GM18499 (cell line): ENCODE measurements around the gene NSF.
"Not testable (repeated sequence)": the region's sequence is repeated elsewhere in the genome, so short reads cannot be mapped to it uniquely, and the experiment has no call there.

ENCODE experiments used
- ATAC-seq: cut with Tn5 transposase; IDR thresholded peaks from one replicate; pipeline ENCODE4 v1.9.1; 2021; ENCODE audit warnings: moderate number of reproducible peaks; ENCODE audit not compliant: insufficient read depth, unreplicated experiment

Gene NSF

GRCh38 chr17:46627452-46627851 lies 37.0 kb downstream of the NSF start:
- not testable (repeated sequence) for ATAC-seq

GRCh38 chr17:46628753-46629436 lies 38.4 kb downstream of the NSF start:
- ATAC-seq, result not testable (repeated sequence)

- ATAC-seq, result not testable (repeated sequence)
Measured at GRCh38 chr17:46632146-46632545, 41.7 kb downstream of the NSF start.

- not testable (repeated sequence) for ATAC-seq
Measured at GRCh38 chr17:46634844-46635243, 44.4 kb downstream of the NSF start.

- ATAC-seq, result not testable (repeated sequence)
Measured at GRCh38 chr17:46641861-46642656, 51.6 kb downstream of the NSF start.

- not testable (repeated sequence) for ATAC-seq
Measured at GRCh38 chr17:46647251-46647650, 56.8 kb downstream of the NSF start.

GRCh38 chr17:46647688-46648278 lies 57.3 kb downstream of the NSF start:
- ATAC-seq, result not testable (repeated sequence)

- ATAC-seq, result not testable (repeated sequence)
Measured at GRCh38 chr17:46649246-46649645, 58.8 kb downstream of the NSF start.

GRCh38 chr17:46652024-46652643 lies 61.7 kb downstream of the NSF start:
- ATAC-seq, result not testable (repeated sequence)

- ATAC-seq, result not testable (repeated sequence)
Measured at GRCh38 chr17:46658235-46658634, 67.8 kb downstream of the NSF start.

GRCh38 chr17:46659702-46660101 lies 69.2 kb downstream of the NSF start:
- not testable (repeated sequence) for ATAC-seq

GRCh38 chr17:46663123-46663522 lies 72.7 kb downstream of the NSF start:
- ATAC-seq, result not testable (repeated sequence)

GRCh38 chr17:46663552-46663951 lies 73.1 kb downstream of the NSF start:
- ATAC-seq, result not testable (repeated sequence)

- not testable (repeated sequence) for ATAC-seq
Measured at GRCh38 chr17:46665969-46666368, 75.5 kb downstream of the NSF start.

GRCh38 chr17:46670789-46671188 lies 80.3 kb downstream of the NSF start:
- ATAC-seq, result not testable (repeated sequence)

GRCh38 chr17:46672777-46673176 lies 82.3 kb downstream of the NSF start:
- ATAC-seq, result not testable (repeated sequence)

- not testable (repeated sequence) for ATAC-seq
Measured at GRCh38 chr17:46677819-46678218, 87.3 kb downstream of the NSF start.

- ATAC-seq, result not testable (repeated sequence)
Measured at GRCh38 chr17:46683653-46684052, 93.2 kb downstream of the NSF start.

GRCh38 chr17:46685284-46685683 lies 94.8 kb downstream of the NSF start:
- not testable (repeated sequence) for ATAC-seq

- ATAC-seq, result not testable (repeated sequence)
Measured at GRCh38 chr17:46692196-46692595, 101.7 kb downstream of the NSF start.
